Activated T-cell treated with anti-CD3 and anti-CD28 coated beads for 4 hours (primary cell): ENCODE measurements around the gene SCD.
"Not testable (repeated sequence)": the region's sequence is repeated elsewhere in the genome, so short reads cannot be mapped to it uniquely, and the experiment has no call there.

Experiments used
- DNase-seq: peaks from one replicate; pipeline ENCODE4 v3.0.0-alpha.2; 2020

SCD gene

GRCh38 chr10:100346765-100347567, at the start of gene SCD:
Gene SCD, plus strand, starts transcription at chr10:100347233. Its CDS starts 272 bp downstream, at chr10:100347505.
- DNase-seq, result peak; percentile 52

- no peak for DNase-seq
These were observed 49.8 kb upstream of the SCD start for GRCh38 chr10:100297242-100297641.

GRCh38 chr10:100301123-100301522, 45.9 kb upstream of the SCD start:
- DNase-seq, result not testable (repeated sequence)

- DNase-seq, result no peak
These were observed 43.2 kb upstream of the SCD start for GRCh38 chr10:100303724-100304319.

GRCh38 chr10:100304414-100304813, 42.6 kb upstream of the SCD start:
- DNase-seq, result no peak

- DNase-seq, result no peak
These were observed 40.2 kb upstream of the SCD start for GRCh38 chr10:100306861-100307260.

GRCh38 chr10:100307684-100308083, 39.3 kb upstream of the SCD start:
- no peak for DNase-seq

- DNase-seq, result no peak
These were observed 35.7 kb upstream of the SCD start for GRCh38 chr10:100311298-100311697.

- no peak for DNase-seq
These were observed 31.4 kb upstream of the SCD start for GRCh38 chr10:100315615-100316014.

- no peak for DNase-seq
These were observed 28.8 kb upstream of the SCD start for GRCh38 chr10:100318207-100318606.

GRCh38 chr10:100319707-100320402, 27.2 kb upstream of the SCD start:
- no peak for DNase-seq

GRCh38 chr10:100325158-100325557, 21.9 kb upstream of the SCD start:
- no peak for DNase-seq

GRCh38 chr10:100327007-100327717, 19.9 kb upstream of the SCD start:
- DNase-seq, result no peak

- no peak for DNase-seq
These were observed 19.4 kb upstream of the SCD start for GRCh38 chr10:100327718-100328009.

- no peak for DNase-seq
These were observed 18.8 kb upstream of the SCD start for GRCh38 chr10:100328198-100328597.

- DNase-seq, result no peak
These were observed 17.0 kb upstream of the SCD start, which contains the start of gene PKD2L1 for GRCh38 chr10:100330079-100330478. Gene PKD2L1, minus strand, starts transcription at chr10:100330228. Its CDS starts 125 bp downstream, at chr10:100330103.

GRCh38 chr10:100333106-100333505, 13.9 kb upstream of the SCD start:
- no peak for DNase-seq

GRCh38 chr10:100333661-100334440, 13.2 kb upstream of the SCD start:
- DNase-seq, result no peak

- DNase-seq, result no peak
These were observed 12.3 kb upstream of the SCD start for GRCh38 chr10:100334762-100335161.

- peak; percentile 79 for DNase-seq
These were observed 8.5 kb upstream of the SCD start for GRCh38 chr10:100338434-100339036.

GRCh38 chr10:100339236-100339635, 7.8 kb upstream of the SCD start:
- no peak for DNase-seq
